Smooth muscle cell (in vitro differentiated cells): ENCODE results near the gene PDLIM7. TPM values are rescaled to one million over a fixed set of nuclear protein-coding genes. Genes with fewer than 3 reads are reported as not detected.
A peak's percentile ranks its signal among the peaks of the same experiment; 100 is the strongest.

Experiments used
- DNase-seq: peaks from one replicate; lab custom pipeline; 2025; ENCODE audit not compliant: unreplicated experiment; lab: John Stamatoyannopoulos, UW
- H2AFZ ChIP-seq: fragments of 200-600 bp; sonication (generic); 2 replicates; pipeline ENCODE4 v1.6.0; 2016; ENCODE audit warnings: antibody characterized with exemption, low read depth, mild to moderate bottlenecking
- H3F3A ChIP-seq: fragments of 200-600 bp; sonication (generic); 2 replicates; pipeline ENCODE4 v1.6.0; 2017; ENCODE audit warnings: antibody characterized with exemption, low read depth
- H3K27ac ChIP-seq: fragments of 200-600 bp; sonication (generic); 2 replicates; pipeline ENCODE4 v1.5.1; 2016; ENCODE audit warnings: low read depth, mild to moderate bottlenecking
- H3K27me3 ChIP-seq: fragments of 200-600 bp; sonication (generic); 2 replicates; pipeline ENCODE4 v1.6.1; 2016; ENCODE audit warnings: low read depth, mild to moderate bottlenecking
- H3K36me3 ChIP-seq: fragments of 200-600 bp; sonication (generic); 2 replicates; pipeline ENCODE4 v1.5.1; 2016; ENCODE audit warnings: low read depth
- H3K4me1 ChIP-seq: fragments of 200-600 bp; sonication (generic); 2 replicates; pipeline ENCODE4 v1.5.1; 2016; ENCODE audit warnings: low read depth
- H3K4me2 ChIP-seq: fragments of 200-600 bp; sonication (generic); 2 replicates; pipeline ENCODE4 v1.6.0; 2016; ENCODE audit warnings: mild to moderate bottlenecking
- H3K4me3 ChIP-seq: fragments of 200-600 bp; sonication (generic); 2 replicates; pipeline ENCODE4 v1.5.1; 2016; ENCODE audit warnings: mild to moderate bottlenecking
- H3K79me2 ChIP-seq: fragments of 200-600 bp; sonication (generic); 2 replicates; pipeline ENCODE4 v1.6.0; 2016; ENCODE audit warnings: low read depth, mild to moderate bottlenecking
- H3K9ac ChIP-seq: fragments of 200-600 bp; sonication (generic); 2 replicates; pipeline ENCODE4 v1.6.0; 2016; ENCODE audit warnings: low read depth
- H3K9me3 ChIP-seq: fragments of 200-600 bp; sonication (generic); replicated peaks from 2 replicates; pipeline ENCODE4 v1.5.1; 2016; ENCODE audit warnings: low read depth
- H4K20me1 ChIP-seq: fragments of 200-600 bp; sonication (generic); 2 replicates; pipeline ENCODE4 v1.6.0; 2016; ENCODE audit warnings: low read depth
- CTCF ChIP-seq: fragments of 200-600 bp; sonication (generic); IDR thresholded peaks from 2 replicates; pipeline ENCODE4 v1.5.1; 2017; ENCODE audit warnings: borderline replicate concordance, mild to moderate bottlenecking, antibody characterized with exemption; ENCODE audit not compliant: insufficient read depth, poor library complexity, severe bottlenecking
- WGBS: methylation state at CpG from one replicate; pipeline ENCODE4 v1.1.7; 2016; ENCODE audit warnings: low lambda C conversion rate; 5-methylcytosine and 5-hydroxymethylcytosine counted together
- polyA plus RNA-seq: library from polyadenylated mRNA; unstranded; fragments of >200 nt; fragmentation: Nextera tagmentation; extraction: Ambion mirVana; gene quantifications from 2 replicates; pipeline ENCODE4 v1.2.1, GENCODE V29; 2016
- total RNA-seq: library from RNA; depleted of rRNA; stranded (reverse); fragments of >200 nt; gene quantifications from 2 replicates; pipeline ENCODE4 v1.2.3, GENCODE V29; 2014

Gene PDLIM7
- total and polyA plus RNA-seq, 2 experiments from 2014 or later = 235 to 511 TPM

- Histone ChIP-seq H3K4me1 (no peaks in the 10 kb centered on the region), H3K79me2 (peaks cover 19% of the 10 kb centered on the region), H3K4me3 (no peak overlapping the region), H4K20me1 (peaks cover 33% of the 10 kb centered on the region), H3K27ac (no peak overlapping the region), H3K27me3 (no peaks in the 10 kb centered on the region), H3K9ac (no peak overlapping the region), H3K4me2 (no peak overlapping the region), H2AFZ (no peak overlapping the region), H3K36me3 (peaks cover 8% of the 10 kb centered on the region), H3K9me3 (no peaks in the 10 kb centered on the region), H3F3A (no peaks in the 10 kb centered on the region)
- 98% methylated on average over 18 of the region's 27 CpGs for WGBS
- DNase-seq = no peak
- no peak for TF ChIP-seq CTCF
Measured at GRCh38 chr5:177531209-177531940, 34.0 kb upstream of the PDLIM7 start.

GRCh38 chr5:177530638-177531037 lies 33.2 kb upstream of the PDLIM7 start:
- Histone ChIP-seq H3K4me1 (no peaks in the 10 kb centered on the region), H3K4me3 (no peak overlapping the region), H3K27ac (no peak overlapping the region), H3K36me3 (peaks cover 6% of the 10 kb centered on the region), H3K4me2 (no peak overlapping the region), H3F3A (no peaks in the 10 kb centered on the region), H3K27me3 (no peaks in the 10 kb centered on the region), H4K20me1 (peaks cover 33% of the 10 kb centered on the region), H3K9me3 (no peaks in the 10 kb centered on the region), H2AFZ (no peak overlapping the region), H3K79me2 (peaks cover 12% of the 10 kb centered on the region), H3K9ac (no peak overlapping the region)
- no peak for TF ChIP-seq CTCF
- WGBS = 80% methylated on average over 3 of the region's 3 CpGs
- DNase-seq = no peak

- no peak overlapping the region for H3K4me3 ChIP-seq
- H3K27ac ChIP-seq = peak overlapping the region; percentile 7
- H3K4me1 ChIP-seq = no peaks in the 10 kb centered on the region
- 85% methylated on average over 12 of the region's 12 CpGs for WGBS
- H3F3A ChIP-seq = no peaks in the 10 kb centered on the region
- no peaks in the 10 kb centered on the region for H3K27me3 ChIP-seq
- no peaks in the 10 kb centered on the region for H3K36me3 ChIP-seq
- DNase-seq = no peak
- H3K9ac ChIP-seq = no peak overlapping the region
- peaks cover 2% of the 10 kb centered on the region for H3K79me2 ChIP-seq
- TF ChIP-seq CTCF = no peak
- H3K9me3 ChIP-seq = no peaks in the 10 kb centered on the region
- peaks cover 23% of the 10 kb centered on the region for H4K20me1 ChIP-seq
- no peak overlapping the region for H3K4me2 ChIP-seq
- H2AFZ ChIP-seq = no peak overlapping the region
Measured at GRCh38 chr5:177529247-177530203, 32.1 kb upstream of the PDLIM7 start.
